CD4-positive, alpha-beta T cell (primary cell): ENCODE measurements around the gene CDK6. TPM values are rescaled to one million over a fixed set of nuclear protein-coding genes. Genes with fewer than 3 reads are reported as not detected.

Experiments
- ATAC-seq: fragments of 200-7000 bp; cut with Tn5 transposase; one replicate; pipeline ENCODE4 v1.10.0; 2022; ENCODE audit warnings: mild to moderate bottlenecking; ENCODE audit not compliant: poor library complexity
- CTCF ChIA-PET: fragments of 350-600 bp; sonication (Branson Sonifier 250); formaldehyde crosslinking; loops from one replicate; lab custom pipeline; 2021; ENCODE audit warnings: antibody characterized with exemption, inconsistent platforms; lab: Charles Lee
- POLR2A ChIA-PET: fragments of 350-600 bp; sonication (Branson Sonifier 250); formaldehyde crosslinking; loops from one replicate; lab custom pipeline; 2021; ENCODE audit warnings: antibody characterized with exemption, inconsistent platforms; lab: Charles Lee
- DNase-seq, 14 experiments: peaks; one replicate each; pipeline ENCODE4 v3.0.0-alpha.2; 2013 to 2020; ENCODE audit warnings: mixed read lengths in 2 of 14
- H3K27ac ChIP-seq, 2 donors: one replicate each; pipeline versions ENCODE4 v1.5.1 to v1.7.0; 2013; ENCODE audit warnings: low read length in 2 of 2, low read depth in 1 of 2, mild to moderate bottlenecking in 1 of 2
- H3K27me3 ChIP-seq, 2 experiments: 1 replicate in 1 of 2; 2 replicates in 1 of 2; pipeline versions ENCODE4 v1.6.1 to v1.7.0; 2013; ENCODE audit warnings: low read length in 2 of 2, control low read depth in 1 of 2, mild to moderate bottlenecking in 1 of 2, moderate library complexity in 1 of 2; ENCODE audit not compliant: insufficient read depth in 2 of 2, control insufficient read depth in 1 of 2
- H3K36me3 ChIP-seq: one replicate; pipeline ENCODE4 v1.6.1; 2013; ENCODE audit warnings: low read length, control low read depth; ENCODE audit not compliant: insufficient read depth
- H3K4me1 ChIP-seq: one replicate; pipeline ENCODE4 v1.6.1; 2013; ENCODE audit warnings: low read length, control low read depth; ENCODE audit not compliant: insufficient read depth
- H3K4me3 ChIP-seq: one replicate; pipeline ENCODE4 v1.5.1; 2013; ENCODE audit warnings: mild to moderate bottlenecking, low read length, moderate library complexity
- H3K9me3 ChIP-seq, 2 experiments: 1 replicate in 1 of 2; 2 replicates in 1 of 2; pipeline versions ENCODE4 v1.6.1 to v1.7.0; 2013; ENCODE audit warnings: low read length in 2 of 2, mild to moderate bottlenecking in 2 of 2, control low read depth in 1 of 2, moderate library complexity in 1 of 2; ENCODE audit not compliant: control insufficient read depth in 1 of 2, insufficient read depth in 1 of 2
- H3K27ac Mint-ChIP-seq: one replicate; pipeline ENCODE4 v1.8.0; 2020; ENCODE audit warnings: mixed read lengths
- H3K27me3 Mint-ChIP-seq: one replicate; pipeline ENCODE4 v1.8.0; 2021; ENCODE audit warnings: mixed read lengths
- H3K36me3 Mint-ChIP-seq: one replicate; pipeline ENCODE4 v1.8.0; 2021; ENCODE audit warnings: low read depth, mixed read lengths
- H3K4me1 Mint-ChIP-seq: one replicate; pipeline ENCODE4 v1.8.0; 2021; ENCODE audit warnings: low read depth, mixed read lengths
- H3K4me3 Mint-ChIP-seq: one replicate; pipeline ENCODE4 v1.8.0; 2020; ENCODE audit warnings: mild to moderate bottlenecking, mixed read lengths
- H3K9me3 Mint-ChIP-seq: one replicate; pipeline ENCODE4 v1.8.0; 2020; ENCODE audit warnings: mixed read lengths
- CTCF ChIP-seq: fragments of 200-600 bp; IDR thresholded peaks from one replicate; pipeline ENCODE4 v1.8.0; 2022; ENCODE audit warnings: antibody characterized with exemption, mild to moderate bottlenecking
- intact Hi-C, 2 experiments: fragments of 100-400 bp; cut with DNase I in 1 of 2; cut with micrococcal nuclease in 1 of 2; formaldehyde crosslinking; loops; one replicate each; pipeline versions ENCODE4 v1.15.1 to v1.9.0; 2023 to 2025; cut with DNase I, micrococcal nuclease
- total RNA-seq, 174 experiments: library from RNA in 2 of 174; stranded (reverse) in 2 of 174; gene quantifications; one replicate each; pipeline ENCODE4 v1.2.3 and lab custom pipeline; 2021 to 2026

CDK6 gene
- total RNA-seq, 2 experiments from 2014 or later = 13.0 to 13.7 TPM

- Histone ChIP-seq H3K27ac (no peak overlapping the region), H3K27me3 (no peaks in the 10 kb centered on the region), H3K4me1 (no peaks in the 10 kb centered on the region), H3K4me3 (no peak overlapping the region), H3K9me3 (no peaks in the 10 kb centered on the region), H3K36me3 (peaks cover 89% of the 10 kb centered on the region)
- ChIA-PET POLR2A (interaction anchor here (1.4 kb wide), 1 partner anchor 48 kb away, joined by 4 read pairs; the partner anchor contains the start of genes PEX1 and RBM48), CTCF (interaction anchor here (1.2 to 2.5 kb wide), 3 partner anchors 14 to 48 kb away, joined by 3 to 5 read pairs (median 4); partner anchors contain the start of genes FAM133B, PEX1 and RBM48)
- H3K9me3 Mint-ChIP-seq = no peaks in the 10 kb centered on the region
- ATAC-seq = no peak
- no peak overlapping the region for H3K27ac Mint-ChIP-seq
- H3K4me3 Mint-ChIP-seq = no peak overlapping the region
- no peak for DNase-seq
- H3K27me3 Mint-ChIP-seq = no peaks in the 10 kb centered on the region
- no peak for TF ChIP-seq CTCF
- intact Hi-C loops = no loop called here
- peaks cover 3% of the 10 kb centered on the region for H3K4me1 Mint-ChIP-seq
- peaks cover 81% of the 10 kb centered on the region for H3K36me3 Mint-ChIP-seq
These were observed 260.1 kb downstream of the CDK6 start for GRCh38 chr7:92576296-92576695.

GRCh38 chr7:92569137-92569536, 267.2 kb downstream of the CDK6 start:
- CTCF ChIA-PET = no interaction called here
- peaks cover 78% of the 10 kb centered on the region for H3K36me3 ChIP-seq
- Mint-ChIP-seq H3K27me3 (no peaks in the 10 kb centered on the region), H3K4me3 (no peak overlapping the region), H3K9me3 (no peaks in the 10 kb centered on the region), H3K4me1 (no peaks in the 10 kb centered on the region), H3K27ac (no peak overlapping the region), H3K36me3 (peaks cover 77% of the 10 kb centered on the region)
- intact Hi-C loops = no loop called here
- no peak overlapping the region for H3K27ac ChIP-seq
- H3K9me3 ChIP-seq = no peaks in the 10 kb centered on the region
- POLR2A ChIA-PET = interaction anchor here (1.0 kb wide), 1 partner anchor 13 kb away, joined by 3 read pairs; no protein-coding TSS in a partner anchor
- DNase-seq (no peak), ATAC-seq (no peak)
- H3K27me3 ChIP-seq = no peaks in the 10 kb centered on the region
- no peak overlapping the region for H3K4me3 ChIP-seq
- H3K4me1 ChIP-seq = no peaks in the 10 kb centered on the region
- TF ChIP-seq CTCF = no peak

- intact Hi-C loops = no loop called here
- DNase-seq (no peak), ATAC-seq (no peak)
- Mint-ChIP-seq H3K27me3 (no peaks in the 10 kb centered on the region), H3K4me3 (no peak overlapping the region), H3K9me3 (no peaks in the 10 kb centered on the region), H3K36me3 (peaks cover 86% of the 10 kb centered on the region), H3K27ac (no peak overlapping the region), H3K4me1 (no peaks in the 10 kb centered on the region)
- ChIA-PET POLR2A (interaction anchor here (1.4 kb wide), 1 partner anchor 39 kb away, joined by 4 read pairs; the partner anchor contains the start of genes PEX1 and RBM48), CTCF (no interaction called here)
- no peak overlapping the region for H3K4me3 ChIP-seq
- no peak for TF ChIP-seq CTCF
- H3K36me3 ChIP-seq = peaks cover 80% of the 10 kb centered on the region
- no peaks in the 10 kb centered on the region for H3K27me3 ChIP-seq
- no peaks in the 10 kb centered on the region for H3K9me3 ChIP-seq
- H3K27ac ChIP-seq = no peak overlapping the region
- no peaks in the 10 kb centered on the region for H3K4me1 ChIP-seq
These were observed 268.9 kb downstream of the CDK6 start for GRCh38 chr7:92567460-92567859.
